GM23248 (cell line): Measurements from ENCODE around the gene HSH2D. TPM values are rescaled to one million over a fixed set of nuclear protein-coding genes. Genes with fewer than 3 reads are reported as not detected.
A peak's percentile ranks its signal among the peaks of the same experiment; 100 is the strongest.

ENCODE experiments used
- DNase-seq: peaks from one replicate; pipeline ENCODE4 v3.0.0-alpha.2; 2015
- H2AFZ ChIP-seq: fragments of 200-600 bp; sonication (generic); 2 replicates; pipeline ENCODE4 v1.6.1; 2016; ENCODE audit warnings: antibody characterized with exemption
- H3F3A ChIP-seq: fragments of 200-600 bp; sonication (generic); 2 replicates; pipeline ENCODE4 v1.6.1; 2016; ENCODE audit warnings: mild to moderate bottlenecking, antibody characterized with exemption, mixed run types; ENCODE audit not compliant: insufficient read depth
- H3K27ac ChIP-seq: fragments of 200-600 bp; sonication (generic); 2 replicates; pipeline ENCODE4 v1.5.1; 2016; ENCODE audit warnings: mild to moderate bottlenecking
- H3K27me3 ChIP-seq: fragments of 200-600 bp; sonication (generic); replicated peaks from 2 replicates; pipeline ENCODE4 v1.6.1; 2016; ENCODE audit warnings: mild to moderate bottlenecking; ENCODE audit not compliant: insufficient read depth
- H3K36me3 ChIP-seq: fragments of 200-600 bp; sonication (generic); 2 replicates; pipeline ENCODE4 v1.6.1; 2016; ENCODE audit warnings: low read depth, mild to moderate bottlenecking
- H3K4me1 ChIP-seq: fragments of 200-600 bp; sonication (generic); 2 replicates; pipeline ENCODE4 v1.6.1; 2016; ENCODE audit warnings: mild to moderate bottlenecking; ENCODE audit not compliant: insufficient read depth
- H3K4me2 ChIP-seq: fragments of 200-600 bp; sonication (generic); one replicate; pipeline ENCODE4 v1.6.1; 2016; ENCODE audit warnings: mild to moderate bottlenecking; ENCODE audit not compliant: unreplicated experiment
- H3K4me3 ChIP-seq: fragments of 200-600 bp; sonication (generic); 2 replicates; pipeline ENCODE4 v1.5.1; 2016; ENCODE audit warnings: mild to moderate bottlenecking
- H3K79me2 ChIP-seq: fragments of 200-600 bp; sonication (generic); 2 replicates; pipeline ENCODE4 v1.6.1; 2016; ENCODE audit warnings: mild to moderate bottlenecking; ENCODE audit not compliant: insufficient read depth
- H3K9ac ChIP-seq: fragments of 200-600 bp; sonication (generic); 2 replicates; pipeline ENCODE4 v1.6.1; 2016; ENCODE audit warnings: mild to moderate bottlenecking
- H3K9me2 ChIP-seq: fragments of 200-600 bp; sonication (generic); 2 replicates; pipeline ENCODE4 v1.6.1; 2016; ENCODE audit warnings: mixed run types, mild to moderate bottlenecking, moderate library complexity; ENCODE audit not compliant: insufficient read depth
- H3K9me3 ChIP-seq: fragments of 200-600 bp; sonication (generic); one replicate; pipeline ENCODE4 v1.6.1; 2017; ENCODE audit warnings: low read depth
- H4K20me1 ChIP-seq: fragments of 200-600 bp; sonication (generic); 2 replicates; pipeline ENCODE4 v1.6.0; 2016; ENCODE audit not compliant: insufficient read depth
- EZH2 ChIP-seq: fragments of 200-600 bp; sonication (generic); IDR thresholded peaks from 2 replicates; pipeline ENCODE4 v1.6.1; 2018; ENCODE audit warnings: antibody characterized with exemption, mild to moderate bottlenecking; ENCODE audit not compliant: insufficient read depth, poor library complexity, severe bottlenecking
- EZH2phosphoT487 ChIP-seq: fragments of 200-600 bp; sonication (generic); IDR thresholded peaks from 2 replicates; pipeline ENCODE4 v1.6.1; 2018; ENCODE audit warnings: antibody characterized with exemption, moderate library complexity, mild to moderate bottlenecking, low read depth; ENCODE audit not compliant: insufficient read depth
- WGBS, 2 experiments: methylation state at CpG; one replicate each; pipeline ENCODE4 v1.1.6; 2015 to 2017; ENCODE audit warnings: low lambda C conversion rate in 2 of 2, low coverage in 1 of 2; ENCODE audit errors: missing lambda C conversion rate in 2 of 2; 5-methylcytosine and 5-hydroxymethylcytosine counted together
- in situ Hi-C: fragments of 300-500 bp; cut with MboI; formaldehyde crosslinking; loops from 2 replicates; pipeline ENCODE4 v1.15.0; 2020
- polyA plus RNA-seq: library from polyadenylated mRNA; unstranded; fragments of >200 nt; fragmentation: Nextera tagmentation; extraction: Ambion mirVana; gene quantifications from 2 replicates; pipeline ENCODE4 v1.2.1, GENCODE V29; 2016
- total RNA-seq: library from RNA; depleted of rRNA; stranded (reverse); fragments of >200 nt; shearing (Covaris generic); gene quantifications from 2 replicates; pipeline ENCODE4 v1.2.3, GENCODE V29; 2014

HSH2D gene
- total and polyA plus RNA-seq, 2 experiments from 2014 or later, result not detected

DNA sequence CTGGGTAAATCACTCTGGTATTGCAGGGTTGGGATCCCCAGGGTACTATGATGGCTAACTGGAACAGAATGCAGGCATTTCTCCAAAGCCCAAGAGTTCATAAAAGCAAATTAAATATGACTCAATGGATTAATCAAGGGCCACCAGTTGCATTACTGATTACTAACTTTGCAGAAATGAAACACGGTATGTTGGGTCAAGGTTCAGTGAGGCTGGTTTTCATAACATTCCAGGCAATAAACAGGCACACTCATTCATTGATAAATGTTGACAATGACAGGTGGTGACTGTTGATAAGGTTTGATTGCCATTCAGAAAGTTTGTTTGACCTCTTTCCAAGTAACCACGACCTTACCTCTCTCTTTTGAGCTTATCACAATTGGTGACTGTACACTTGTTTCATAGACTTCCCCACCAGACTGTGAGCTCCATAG lies 53.7 kb downstream of the HSH2D start:
- Histone ChIP-seq H3K79me2 (peaks cover 42% of the 10 kb centered on the region), H3K9me2 (no peaks in the 10 kb centered on the region), H3K9me3 (no peaks in the 10 kb centered on the region), H3F3A (peaks cover 31% of the 10 kb centered on the region), H3K4me2 (peak overlapping the region; percentile 87), H3K36me3 (no peaks in the 10 kb centered on the region), H2AFZ (peak overlapping the region; percentile 69), H3K9ac (peak overlapping the region; percentile 91), H3K4me3 (peak overlapping the region; percentile 97), H4K20me1 (no peaks in the 10 kb centered on the region), H3K27ac (peak overlapping the region; percentile 86), H3K4me1 (peaks cover 31% of the 10 kb centered on the region), H3K27me3 (no peaks in the 10 kb centered on the region)
- TF ChIP-seq EZH2phosphoT487 (peak; percentile 93), EZH2 (no peak)
- in situ Hi-C loops, result loop anchor here (25.0 kb wide), 1 partner anchor 560 kb away; the partner anchor contains the start of gene CYP4F3
- DNase-seq, result peak; percentile 96
- WGBS, 2 experiments, result 0% methylated on average over 2 of the region's 2 CpGs

DNA sequence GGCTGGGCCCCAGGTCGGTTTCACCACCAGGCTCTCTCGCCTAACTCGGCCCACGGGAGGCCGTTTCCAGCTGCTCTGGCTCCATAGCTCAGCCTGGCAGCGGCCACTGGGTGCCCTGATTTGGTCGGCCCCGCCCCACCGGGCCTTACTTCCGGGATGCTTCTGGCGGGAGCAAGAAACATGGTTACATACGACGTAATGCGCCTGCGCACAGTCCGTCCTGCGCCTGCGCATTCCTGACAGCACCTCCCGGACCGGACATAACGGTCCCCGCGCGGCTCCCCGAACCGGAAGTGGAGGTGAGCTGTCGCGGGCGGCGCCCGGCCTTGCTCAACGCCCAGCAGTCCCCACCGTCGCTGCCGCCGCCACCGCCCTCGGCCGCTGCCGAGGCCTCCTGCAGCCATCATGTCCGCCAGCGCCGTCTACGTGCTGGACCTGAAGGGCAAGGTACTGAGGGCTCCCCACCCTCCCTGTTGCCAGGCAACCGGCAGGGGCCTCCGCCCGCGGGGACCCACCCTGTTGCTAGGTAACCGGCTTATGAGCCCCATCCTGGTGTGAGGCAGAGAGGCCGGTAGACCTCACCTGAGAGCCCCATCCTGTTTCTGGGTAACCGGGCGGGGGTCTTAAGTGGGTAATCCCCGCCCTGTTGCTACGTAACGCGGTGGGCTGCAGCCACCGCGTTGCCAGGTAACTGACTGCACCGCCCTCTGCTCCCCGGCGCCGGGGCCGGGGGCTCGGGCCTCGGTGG lies 54.3 kb downstream of the HSH2D start, which contains the start of gene AP1M1:
AP1M1 (plus strand) TSS at position 290 of the 748 bp plus-strand sequence; CDS start at position 406, 116 bp downstream.
- Histone ChIP-seq H3K36me3 (no peaks in the 10 kb centered on the region), H3K9me3 (no peaks in the 10 kb centered on the region), H3K79me2 (peaks cover 48% of the 10 kb centered on the region), H3K4me1 (peaks cover 35% of the 10 kb centered on the region), H3K4me2 (peak within 1 kb of the TSS; percentile 87), H3K27ac (peak within 1 kb of the TSS; percentile 86), H3K9ac (peak within 1 kb of the TSS; percentile 91), H3K9me2 (no peaks in the 10 kb centered on the region), H2AFZ (peak within 1 kb of the TSS; percentile 69), H3K27me3 (no peaks in the 10 kb centered on the region), H3K4me3 (peak within 1 kb of the TSS; percentile 97), H3F3A (peaks cover 31% of the 10 kb centered on the region), H4K20me1 (no peaks in the 10 kb centered on the region)
- TF ChIP-seq EZH2phosphoT487 (no peak), EZH2 (no peak)
- in situ Hi-C loops, result loop anchor here (25.0 kb wide), 1 partner anchor 560 kb away; the partner anchor contains the start of gene CYP4F3
- 1 to 2% methylated on average over 60 to 65 of the region's 65 CpGs for WGBS, 2 experiments
- peak; percentile 96 for DNase-seq

DNA sequence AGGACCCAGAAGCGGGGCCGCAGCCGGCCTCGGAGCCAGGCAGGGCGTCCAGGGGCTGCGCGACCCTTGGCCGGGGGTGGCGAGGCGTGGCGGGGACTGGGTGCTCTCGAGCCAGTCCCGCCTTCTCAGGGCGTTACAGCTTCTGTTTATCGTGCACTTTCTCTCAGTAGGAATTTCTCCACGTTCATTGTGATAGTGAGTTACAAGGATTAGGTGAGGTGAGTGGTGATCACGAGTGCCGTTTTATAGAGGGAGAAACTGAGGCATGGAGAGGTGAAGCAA lies 54.8 kb downstream of the HSH2D start:
- in situ Hi-C loops, result loop anchor here (25.0 kb wide), 1 partner anchor 561 kb away; the partner anchor contains the start of gene CYP4F3
- H3K9me2 ChIP-seq, result no peaks in the 10 kb centered on the region
- peak overlapping the region; percentile 69 for H2AFZ ChIP-seq
- peak overlapping the region; percentile 86; the same call in 1 of the 2 replicates for H3K27ac ChIP-seq
- H3K79me2 ChIP-seq, result peaks cover 54% of the 10 kb centered on the region
- H3K27me3 ChIP-seq, result no peaks in the 10 kb centered on the region
- WGBS, 2 experiments, result 1 to 3% methylated on average over 15 to 18 of the region's 18 CpGs
- H3F3A ChIP-seq, result peaks cover 31% of the 10 kb centered on the region
- peak overlapping the region; percentile 91 for H3K9ac ChIP-seq
- peak; percentile 42 for DNase-seq
- H3K4me2 ChIP-seq, result peak overlapping the region; percentile 87
- TF ChIP-seq EZH2 (no peak), EZH2phosphoT487 (no peak)
- no peaks in the 10 kb centered on the region for H3K36me3 ChIP-seq
- no peaks in the 10 kb centered on the region for H4K20me1 ChIP-seq
- no peaks in the 10 kb centered on the region for H3K9me3 ChIP-seq
- H3K4me3 ChIP-seq, result peak overlapping the region; percentile 97
- peaks cover 35% of the 10 kb centered on the region for H3K4me1 ChIP-seq

GRCh38 chr19:16199275-16199932 lies 55.9 kb downstream of the HSH2D start:
- 74 to 75% methylated on average over 9 of the region's 9 CpGs for WGBS, 2 experiments
- no peak for TF ChIP-seq EZH2
- no peak for TF ChIP-seq EZH2phosphoT487
- H3K27me3 ChIP-seq, result no peaks in the 10 kb centered on the region
- H3K4me1 ChIP-seq, result peaks cover 35% of the 10 kb centered on the region
- no peaks in the 10 kb centered on the region for H3K9me2 ChIP-seq
- H3K79me2 ChIP-seq, result peaks cover 64% of the 10 kb centered on the region
- H3K27ac ChIP-seq, result no peak overlapping the region
- no peak overlapping the region for H2AFZ ChIP-seq
- H4K20me1 ChIP-seq, result no peaks in the 10 kb centered on the region
- H3K9me3 ChIP-seq, result no peaks in the 10 kb centered on the region
- DNase-seq, result no peak
- H3K9ac ChIP-seq, result peak overlapping the region; percentile 91; the same call in 1 of the 2 replicates
- H3K4me2 ChIP-seq, result peak overlapping the region; percentile 87
- in situ Hi-C loops, result loop anchor here (25.0 kb wide), 1 partner anchor 562 kb away; the partner anchor contains the start of gene CYP4F3
- no peaks in the 10 kb centered on the region for H3K36me3 ChIP-seq
- H3F3A ChIP-seq, result peaks cover 31% of the 10 kb centered on the region
- peak overlapping the region; percentile 97 for H3K4me3 ChIP-seq
